Renal cortex interstitium (tissue), 15 donors: Measurements from ENCODE around the gene KCNK3. TPM values are rescaled to one million over a fixed set of nuclear protein-coding genes. Genes with fewer than 3 reads are reported as not detected.
A peak's percentile ranks its signal among the peaks of the same experiment; 100 is the strongest.
"Not testable (repeated sequence)": the region's sequence is repeated elsewhere in the genome, so short reads cannot be mapped to it uniquely, and the experiment has no call there.

ENCODE experiments used
- DNase-seq, 11 donors: peaks; one replicate each; pipeline ENCODE4 v3.0.0-alpha.2; 2013; ENCODE audit warnings: low read depth in 9 of 11, low spot score in 4 of 11; ENCODE audit errors: extremely low read depth in 1 of 11
- long read RNA-seq, 16 experiments: transcript quantifications; one replicate each; lab custom pipeline, GENCODE V29; 2026
- polyA plus RNA-seq, 3 donors: library from polyadenylated mRNA; unstranded; fragments of 120-200 nt; gene quantifications; one replicate each; pipeline ENCODE4 v1.2.1, GENCODE V29; 2013; ENCODE audit not compliant: insufficient read length in 3 of 3

KCNK3 gene
- 1 to 10 TPM; 1.3 to 9.3 (median 3.3) TPM for polyA plus RNA-seq
- long read RNA-seq, donor 1, result 0 reads
- long read RNA-seq, donor 2, full-length matches to known transcripts, result 1 of 1 reads
- long read RNA-seq, donor 2, partial matches to known transcripts, result 0 of 1 reads
- long read RNA-seq, donor 2, other reads (novel, unspliced or antisense), result 0 of 1 reads
- long read RNA-seq, donor 3, full-length matches to known transcripts, result 1 of 1 reads
- long read RNA-seq, donor 3, partial matches to known transcripts, result 0 of 1 reads
- long read RNA-seq, donor 3, other reads (novel, unspliced or antisense), result 0 of 1 reads
- long read RNA-seq, donor 4, full-length matches to known transcripts, result 2 of 2 reads
- long read RNA-seq, donor 4, partial matches to known transcripts, result 0 of 2 reads
- long read RNA-seq, donor 4, other reads (novel, unspliced or antisense), result 0 of 2 reads
- long read RNA-seq, donor 5, result 0 reads
- long read RNA-seq, donor 6, full-length matches to known transcripts, result 2 of 2 reads
- long read RNA-seq, donor 6, partial matches to known transcripts, result 0 of 2 reads
- long read RNA-seq, donor 6, other reads (novel, unspliced or antisense), result 0 of 2 reads
- long read RNA-seq, donor 7, full-length matches to known transcripts, result 1 of 1 reads
- long read RNA-seq, donor 7, partial matches to known transcripts, result 0 of 1 reads
- long read RNA-seq, donor 7, other reads (novel, unspliced or antisense), result 0 of 1 reads
- long read RNA-seq, donor 8, full-length matches to known transcripts, result 1 of 1 reads
- long read RNA-seq, donor 8, partial matches to known transcripts, result 0 of 1 reads
- long read RNA-seq, donor 8, other reads (novel, unspliced or antisense), result 0 of 1 reads
- long read RNA-seq, donor 9, result 0 reads
- long read RNA-seq, donor 10, full-length matches to known transcripts, result 1 of 1 reads
- long read RNA-seq, donor 10, partial matches to known transcripts, result 0 of 1 reads
- long read RNA-seq, donor 10, other reads (novel, unspliced or antisense), result 0 of 1 reads
- long read RNA-seq, donor 11, result 0 reads
- long read RNA-seq, donor 12, result 0 reads
- long read RNA-seq, donor 13, full-length matches to known transcripts, result 1 of 1 reads
- long read RNA-seq, donor 13, partial matches to known transcripts, result 0 of 1 reads
- long read RNA-seq, donor 13, other reads (novel, unspliced or antisense), result 0 of 1 reads
- long read RNA-seq, donor 14, result 0 reads
- long read RNA-seq, donor 15, full-length matches to known transcripts, result 3 of 3 reads
- long read RNA-seq, donor 15, partial matches to known transcripts, result 0 of 3 reads
- long read RNA-seq, donor 15, other reads (novel, unspliced or antisense), result 0 of 3 reads
- long read RNA-seq, donor 16, full-length matches to known transcripts, result 5 of 5 reads
- long read RNA-seq, donor 16, partial matches to known transcripts, result 0 of 5 reads
- long read RNA-seq, donor 16, other reads (novel, unspliced or antisense), result 0 of 5 reads

- DNase-seq, result peak in 6 of 11 donors; percentile 36 to 67 (median 59)
Observed at GRCh38 chr2:26692279-26692896, at the start of gene KCNK3. KCNK3 (plus strand) TSS chr2:26692722; CDS start chr2:26692876, 154 bp downstream.

GRCh38 chr2:26644188-26644835 is 48.2 kb upstream of the KCNK3 start:
- no peak for DNase-seq

DNA sequence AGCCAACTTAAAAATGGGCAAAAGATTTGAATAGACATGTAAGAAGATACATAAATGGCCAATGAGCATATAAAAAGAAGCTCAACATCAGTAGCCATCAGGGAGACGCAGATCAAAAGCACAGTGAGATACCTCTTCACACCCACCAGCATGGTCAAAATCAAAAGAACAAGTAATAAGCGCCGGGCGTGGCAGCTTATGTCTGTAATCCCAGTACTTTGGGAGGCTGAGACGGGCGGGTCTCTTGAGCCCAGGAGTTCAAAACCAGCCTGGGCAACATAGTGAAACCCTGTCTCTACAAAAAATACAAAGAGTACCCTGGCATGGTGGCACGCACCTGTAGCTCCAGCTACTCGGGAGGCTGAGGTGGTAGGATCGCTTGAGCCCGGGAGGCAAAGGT is 46.8 kb upstream of the KCNK3 start:
- DNase-seq, result no peak

- no peak for DNase-seq
Observed at GRCh38 chr2:26646986-26647672, 45.4 kb upstream of the KCNK3 start.

DNA sequence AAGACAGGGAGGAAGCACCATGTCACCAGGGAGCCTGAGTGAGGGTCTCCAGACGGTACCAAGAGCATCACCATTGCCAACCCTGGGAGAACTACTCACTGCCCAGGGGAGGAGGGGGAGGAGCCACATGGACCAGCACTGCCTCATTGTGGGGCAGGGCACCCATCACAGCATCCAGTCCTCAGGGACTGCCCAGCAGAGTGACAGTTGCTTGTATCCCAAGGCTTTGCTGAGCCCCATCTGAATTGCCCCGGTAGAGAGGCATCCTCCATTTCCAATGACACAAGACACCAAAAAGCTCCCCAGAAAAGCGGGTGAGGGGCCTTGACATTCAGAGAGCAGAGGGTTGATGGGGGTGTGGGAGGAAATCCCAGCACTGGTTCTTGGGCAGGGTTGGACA is 44.5 kb upstream of the KCNK3 start:
- DNase-seq, result no peak

DNA sequence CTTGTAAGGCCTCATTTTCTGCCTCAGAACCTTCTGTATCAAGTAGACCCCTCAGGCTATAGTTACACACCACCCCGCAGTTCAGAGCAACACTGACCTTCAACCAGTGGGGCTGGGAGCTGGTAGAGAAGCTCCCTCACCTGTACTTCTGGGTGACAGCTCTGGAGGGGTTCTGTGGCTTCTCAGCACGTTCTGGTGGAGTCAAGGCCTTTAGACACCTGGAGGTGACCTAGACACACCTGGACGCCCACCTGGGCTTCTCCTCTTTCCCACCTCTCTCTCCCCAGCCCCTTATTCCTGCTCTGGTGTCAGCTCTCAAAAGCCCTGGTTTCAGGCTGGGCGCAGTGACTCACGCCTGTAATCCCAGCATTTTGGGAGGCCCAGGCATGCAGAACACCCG is 44.0 kb upstream of the KCNK3 start:
- DNase-seq, result no peak

GRCh38 chr2:26649322-26649721 is 43.2 kb upstream of the KCNK3 start:
- DNase-seq, result no peak

GRCh38 chr2:26649992-26650712 is 42.4 kb upstream of the KCNK3 start:
- DNase-seq, result no peak

- no peak for DNase-seq
Observed at GRCh38 chr2:26650713-26651469, 41.6 kb upstream of the KCNK3 start.

- no peak for DNase-seq
Observed at GRCh38 chr2:26651470-26651771, 41.1 kb upstream of the KCNK3 start.

DNA sequence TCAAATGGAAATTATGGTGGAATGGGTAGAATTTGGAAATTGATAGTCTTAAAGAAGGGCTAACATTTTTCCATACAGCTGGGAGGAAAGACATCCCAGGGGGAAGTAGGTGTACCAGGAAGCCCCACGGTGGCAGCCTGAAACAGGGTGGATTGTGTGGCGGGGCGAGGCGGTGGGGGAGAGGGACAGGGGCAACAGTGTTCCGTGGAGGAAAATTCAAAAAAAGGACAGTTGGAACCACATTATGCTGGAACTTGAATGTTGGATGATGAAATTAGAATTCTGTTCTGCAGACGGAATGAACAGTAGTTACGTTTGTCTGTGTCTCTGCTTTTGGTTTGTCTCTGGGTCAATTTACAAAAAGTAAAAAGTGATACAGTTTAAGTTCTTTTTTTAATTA is 40.7 kb upstream of the KCNK3 start:
- DNase-seq, result no peak

DNA sequence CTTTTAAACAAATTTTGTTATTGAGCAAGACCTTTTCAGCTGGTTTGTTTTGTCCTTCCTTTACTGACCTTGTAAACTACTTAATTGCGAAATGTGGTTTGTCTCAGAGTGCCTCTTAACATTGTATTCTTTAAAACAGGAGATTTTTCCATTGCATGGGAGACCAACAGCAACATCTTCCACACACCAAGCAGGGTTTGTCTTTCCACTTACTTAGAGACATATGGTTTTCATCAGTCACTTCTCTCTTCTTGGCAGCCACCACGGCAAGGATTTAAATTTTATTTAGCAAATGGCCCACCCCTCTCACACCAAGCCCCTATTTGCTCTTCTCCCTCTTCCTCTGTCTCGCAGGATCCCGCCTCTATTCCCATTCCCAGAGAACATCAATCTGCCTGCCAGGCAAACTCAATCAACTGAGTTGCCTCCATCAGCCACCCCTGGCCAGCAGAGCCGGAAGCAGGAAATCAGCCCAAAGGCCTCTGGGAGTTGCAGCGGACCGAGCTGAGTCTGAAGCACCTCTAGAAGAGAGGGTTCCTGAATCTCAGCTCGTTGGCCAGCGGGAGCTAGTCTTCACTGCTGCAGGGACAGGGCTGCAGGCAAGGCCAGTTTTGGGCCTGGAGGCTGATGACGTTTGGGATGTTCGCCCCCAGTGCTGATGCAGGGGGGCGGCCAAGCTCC is 40.0 kb upstream of the KCNK3 start:
- peak; percentile 29 to 72 (median 44) for DNase-seq

DNA sequence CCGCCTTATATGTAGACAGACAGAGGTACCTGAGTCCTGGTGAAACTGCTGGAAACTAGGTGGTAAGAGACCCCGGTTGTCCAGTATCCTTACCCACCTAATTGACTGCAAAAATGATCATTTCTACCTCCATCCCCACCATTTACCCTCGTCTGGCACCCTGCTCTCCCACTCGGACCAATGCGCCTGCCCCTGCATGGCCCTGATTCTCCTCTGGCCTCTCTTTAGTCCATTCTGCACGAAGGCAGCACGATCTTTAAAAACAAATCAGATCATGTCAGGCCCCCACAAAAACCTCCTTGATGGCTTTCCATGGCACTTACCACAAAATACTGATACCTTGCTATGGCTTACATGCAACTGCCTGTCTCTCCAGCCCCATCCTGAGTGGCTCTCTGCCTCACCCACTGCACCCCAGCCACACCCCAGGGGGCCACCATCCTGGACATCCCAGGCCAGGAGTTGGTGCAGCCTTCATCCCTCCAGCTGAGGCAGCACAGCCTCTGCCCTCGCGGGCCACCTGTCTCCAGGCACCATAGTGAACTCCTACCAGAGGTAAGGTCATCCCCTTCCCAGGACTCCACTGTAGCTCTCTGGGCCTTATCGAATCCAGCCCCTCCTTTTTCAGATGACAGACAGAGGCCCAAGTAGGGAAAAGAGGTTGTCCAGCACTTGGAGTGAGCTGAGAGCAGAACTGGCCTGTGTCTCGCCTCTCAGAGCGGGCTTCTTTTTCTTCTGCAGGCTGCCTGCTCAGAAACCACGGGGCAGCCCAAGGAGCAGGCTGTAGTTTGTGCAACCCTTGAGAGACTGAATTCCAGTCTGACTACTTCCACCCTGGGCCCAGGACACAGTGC is 39.1 kb upstream of the KCNK3 start:
- no peak for DNase-seq

DNA sequence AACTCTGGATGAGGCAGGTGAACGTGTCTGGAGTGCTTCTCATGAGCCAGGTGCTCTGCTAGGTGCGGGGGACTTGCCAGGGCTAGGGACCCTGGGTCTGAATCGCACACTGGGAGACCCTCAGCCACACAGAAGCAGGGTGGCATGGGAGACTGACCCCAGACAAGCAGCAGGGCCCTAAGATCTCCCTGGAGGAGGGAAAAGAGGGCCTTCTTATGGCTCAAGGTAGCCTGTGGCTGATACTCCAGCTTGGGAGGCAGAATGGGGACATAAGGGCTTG is 38.5 kb upstream of the KCNK3 start:
- no peak for DNase-seq

DNA sequence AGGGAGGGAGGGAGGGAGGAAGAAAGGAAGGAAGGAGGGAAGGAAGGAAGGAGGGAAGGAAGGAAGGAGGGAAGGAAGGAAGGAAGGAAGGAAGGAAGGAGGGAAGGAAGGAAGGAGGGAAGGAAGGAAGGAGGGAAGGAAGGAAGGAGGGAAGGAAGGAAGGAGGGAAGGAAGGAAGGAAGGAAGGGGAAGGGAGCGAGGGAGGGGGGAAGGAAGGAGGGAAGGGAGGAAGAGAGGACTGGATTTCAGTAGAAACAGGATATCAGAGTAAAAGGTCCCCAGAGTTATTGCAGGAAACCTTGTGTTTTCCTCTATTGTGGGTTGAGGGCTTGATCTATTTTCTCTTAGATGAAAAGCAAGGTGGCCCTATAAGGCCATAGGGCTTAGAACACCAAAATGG is 37.4 kb upstream of the KCNK3 start:
- DNase-seq, result not testable (repeated sequence)
